ENCODE data around the gene MAN1C1. TPM values are rescaled to one million over a fixed set of nuclear protein-coding genes. Genes with fewer than 3 reads are reported as not detected.
A peak's percentile ranks its signal among the peaks of the same experiment; 100 is the strongest.
"Not testable (repeated sequence)": the region's sequence is repeated elsewhere in the genome, so short reads cannot be mapped to it uniquely, and the experiment has no call there.

Gene MAN1C1
- total RNA-seq, 6 experiments from 2014 or later: 10.7 to 38.8 (median 21.0) TPM

DNA sequence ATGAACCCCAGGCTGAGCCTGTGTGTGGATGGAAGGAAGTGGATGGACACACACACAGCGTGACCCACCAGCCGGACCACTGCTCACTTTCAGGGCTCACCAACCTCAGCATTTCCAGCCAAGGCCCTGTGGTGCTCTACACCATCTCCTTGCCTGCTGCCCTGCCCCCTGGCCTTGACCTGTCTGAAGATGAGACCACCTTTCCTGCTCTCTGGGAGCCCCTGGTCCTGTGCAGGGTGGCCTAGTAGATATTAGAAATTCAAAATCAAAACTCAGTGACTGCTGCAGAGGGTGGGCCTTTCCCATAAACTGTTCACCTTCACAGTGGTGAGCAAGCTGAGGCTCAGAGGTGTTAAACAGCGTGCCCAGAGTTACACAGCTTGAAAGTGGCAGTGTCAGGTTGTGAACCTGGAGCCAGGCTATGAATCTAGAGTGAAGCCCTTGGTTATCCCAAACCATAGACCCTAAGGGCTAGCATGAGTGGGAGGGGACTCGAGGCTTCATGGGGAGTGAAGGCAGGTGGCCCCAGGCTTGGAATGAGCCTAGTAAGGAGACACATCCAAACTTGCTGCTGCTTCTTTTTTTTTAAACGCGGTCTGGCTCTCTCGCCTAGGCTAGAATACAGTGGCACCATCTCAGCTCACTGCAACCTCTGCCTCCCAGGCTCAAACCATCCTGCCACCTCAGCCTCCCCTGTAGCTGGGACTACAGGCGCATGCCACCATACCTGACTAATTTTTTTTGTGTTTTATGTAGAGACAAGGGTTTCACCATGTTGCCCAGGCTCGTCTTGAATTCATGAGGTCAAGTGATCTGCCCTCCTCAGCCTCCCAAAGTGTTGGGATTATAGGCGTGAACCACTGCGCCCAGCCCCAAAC lies 41.5 kb downstream of the MAN1C1 start:
- ATAC-seq: peak in 1 of 4 donors; percentile 5
- 92% methylated on average over 8 of the region's 11 CpGs for WGBS (ENCODE audit: insufficient coverage, low coverage, low lambda C conversion rate, missing lambda C conversion rate)
- TF ChIP-seq, protein P1, sequence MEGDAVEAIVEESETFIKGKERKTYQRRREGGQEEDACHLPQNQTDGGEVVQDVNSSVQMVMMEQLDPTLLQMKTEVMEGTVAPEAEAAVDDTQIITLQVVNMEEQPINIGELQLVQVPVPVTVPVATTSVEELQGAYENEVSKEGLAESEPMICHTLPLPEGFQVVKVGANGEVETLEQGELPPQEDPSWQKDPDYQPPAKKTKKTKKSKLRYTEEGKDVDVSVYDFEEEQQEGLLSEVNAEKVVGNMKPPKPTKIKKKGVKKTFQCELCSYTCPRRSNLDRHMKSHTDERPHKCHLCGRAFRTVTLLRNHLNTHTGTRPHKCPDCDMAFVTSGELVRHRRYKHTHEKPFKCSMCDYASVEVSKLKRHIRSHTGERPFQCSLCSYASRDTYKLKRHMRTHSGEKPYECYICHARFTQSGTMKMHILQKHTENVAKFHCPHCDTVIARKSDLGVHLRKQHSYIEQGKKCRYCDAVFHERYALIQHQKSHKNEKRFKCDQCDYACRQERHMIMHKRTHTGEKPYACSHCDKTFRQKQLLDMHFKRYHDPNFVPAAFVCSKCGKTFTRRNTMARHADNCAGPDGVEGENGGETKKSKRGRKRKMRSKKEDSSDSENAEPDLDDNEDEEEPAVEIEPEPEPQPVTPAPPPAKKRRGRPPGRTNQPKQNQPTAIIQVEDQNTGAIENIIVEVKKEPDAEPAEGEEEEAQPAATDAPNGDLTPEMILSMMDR (IDR thresholded peaks at IDR 0.05): no peak
- no peak for TF ChIP-seq POLR2A (IDR thresholded peaks at IDR 0.05)
- no peaks in the 10 kb centered on the region for H3K36me3 ChIP-seq
- DNase-seq: no peak
- H3K27ac ChIP-seq: no peak overlapping the region
- H3K4me3 ChIP-seq: no peak overlapping the region
- no peaks in the 10 kb centered on the region for H3K9me3 ChIP-seq
- intact Hi-C loops (cut with DNase I): no loop called here
- H3K4me1 ChIP-seq: no peaks in the 10 kb centered on the region
- H3K27me3 ChIP-seq: no peaks in the 10 kb centered on the region

DNA sequence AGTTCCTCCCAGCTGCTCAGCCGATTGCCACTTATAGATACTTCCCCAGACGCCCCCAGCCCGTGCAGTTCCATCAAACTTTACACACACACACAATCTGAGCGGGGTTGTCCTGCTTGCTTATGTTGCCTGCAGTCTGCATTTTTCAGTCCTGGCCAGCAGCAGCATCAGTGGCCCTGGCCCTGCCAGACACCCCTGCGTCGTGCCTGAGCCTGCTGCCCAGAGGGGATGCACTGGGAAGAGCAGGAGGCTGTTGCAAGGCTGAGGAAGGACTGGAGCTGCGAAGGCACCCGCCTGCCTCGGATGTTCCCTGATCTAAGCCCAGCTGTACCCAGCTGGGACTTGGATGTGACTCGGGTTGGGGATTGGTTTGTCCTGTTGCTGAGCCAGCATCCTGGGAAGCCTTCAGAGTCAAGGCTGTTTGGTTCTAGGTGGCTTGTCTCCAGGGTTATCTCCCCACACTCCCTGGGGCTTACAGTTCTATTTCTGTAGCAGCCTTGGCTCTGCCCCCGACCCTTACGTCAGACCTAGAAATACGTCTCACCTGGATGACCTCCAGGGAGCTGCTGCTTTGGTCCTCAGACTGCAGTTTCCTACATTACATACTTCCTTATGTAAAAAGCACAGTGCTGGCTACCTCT lies 42.3 kb downstream of the MAN1C1 start:
- no peaks in the 10 kb centered on the region for H3K36me3 ChIP-seq
- no peaks in the 10 kb centered on the region for H3K27me3 ChIP-seq
- no peaks in the 10 kb centered on the region for H3K9me3 ChIP-seq
- H3K27ac ChIP-seq: no peak overlapping the region
- ATAC-seq (peak; percentile 20 to 42 (median 34)), DNase-seq (no peak)
- no peak overlapping the region for H3K4me3 ChIP-seq
- 63% methylated on average over 8 of the region's 13 CpGs for WGBS (ENCODE audit: insufficient coverage, low coverage, low lambda C conversion rate, missing lambda C conversion rate)
- TF ChIP-seq POLR2A (IDR thresholded peaks at IDR 0.05): no peak
- TF ChIP-seq, protein P1 (IDR thresholded peaks at IDR 0.05): no peak
- intact Hi-C loops (cut with DNase I): no loop called here
- no peaks in the 10 kb centered on the region for H3K4me1 ChIP-seq

DNA sequence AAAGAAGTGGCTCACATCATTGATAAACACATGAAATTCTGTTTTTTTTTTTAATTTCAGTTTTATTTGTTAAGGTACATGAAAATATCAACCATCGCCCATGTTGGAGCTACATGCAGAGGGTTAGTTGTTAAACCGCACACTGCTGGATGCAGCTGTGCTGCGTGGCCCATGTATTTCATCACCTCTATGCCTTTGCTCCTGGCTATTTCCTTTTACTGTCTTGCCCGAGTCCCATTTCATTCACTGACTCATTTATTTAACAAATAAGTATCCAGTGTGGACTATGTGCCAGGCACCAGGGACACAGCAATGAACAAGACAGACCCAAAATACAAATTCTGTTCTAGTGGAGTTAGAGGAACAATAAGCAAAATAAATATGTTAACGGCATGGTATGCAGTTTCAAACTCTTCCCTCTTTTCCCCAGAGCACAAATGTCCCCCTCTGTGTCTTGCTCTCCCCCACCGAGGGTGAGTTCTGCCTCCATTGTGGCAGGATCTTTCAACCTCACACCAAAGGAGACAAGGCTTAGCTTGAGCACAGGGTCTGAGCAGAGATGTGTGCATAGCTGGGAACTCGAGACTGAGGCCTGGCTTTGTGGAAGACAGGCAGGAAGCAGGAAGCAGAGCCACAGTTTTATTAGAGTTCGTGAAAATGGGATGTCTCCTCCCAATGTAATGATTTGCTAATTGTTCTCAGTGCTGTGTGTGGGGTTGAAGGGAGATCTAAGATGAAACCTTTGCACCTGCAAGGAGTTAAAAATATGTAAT lies 44.6 kb downstream of the MAN1C1 start:
- Histone ChIP-seq H3K27ac (no peak overlapping the region), H3K27me3 (no peaks in the 10 kb centered on the region), H3K4me3 (no peak overlapping the region), H3K36me3 (no peaks in the 10 kb centered on the region), H3K4me1 (no peaks in the 10 kb centered on the region), H3K9me3 (no peaks in the 10 kb centered on the region)
- intact Hi-C loops (cut with DNase I): no loop called here
- no peak for TF ChIP-seq POLR2A (IDR thresholded peaks at IDR 0.05)
- TF ChIP-seq, protein P1 (IDR thresholded peaks at IDR 0.05): no peak
- 67% methylated on average over 8 of the region's 8 CpGs for WGBS (ENCODE audit: insufficient coverage, low coverage, low lambda C conversion rate, missing lambda C conversion rate)
- ATAC-seq (peak in 1 of 4 donors; percentile 8), DNase-seq (peak in 1 of 3 donors; percentile 23)

DNA sequence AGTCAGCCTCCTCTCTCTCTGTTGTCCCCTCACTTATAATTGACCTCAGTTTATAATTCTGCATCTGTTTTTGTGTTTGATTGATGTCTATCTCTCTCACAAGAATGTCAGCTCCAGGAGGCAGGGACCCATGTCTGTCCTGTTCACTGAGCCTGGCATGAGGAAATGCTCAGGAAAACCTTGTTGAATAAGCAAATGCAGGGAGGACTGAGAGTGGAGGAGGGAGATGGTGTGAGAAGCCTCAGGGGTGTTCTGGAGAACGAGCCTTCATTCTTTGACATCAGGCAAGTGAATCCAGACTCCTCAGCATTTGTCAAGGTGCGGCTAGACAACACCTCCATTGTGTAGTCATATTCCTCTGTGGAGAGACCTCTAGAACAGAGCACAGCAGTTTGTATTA lies 45.5 kb downstream of the MAN1C1 start:
- ATAC-seq (no peak), DNase-seq (no peak)
- H3K36me3 ChIP-seq: no peaks in the 10 kb centered on the region
- intact Hi-C loops (cut with DNase I): no loop called here
- no peak overlapping the region for H3K27ac ChIP-seq
- H3K4me3 ChIP-seq: no peak overlapping the region
- no peaks in the 10 kb centered on the region for H3K4me1 ChIP-seq
- TF ChIP-seq, protein P1 (IDR thresholded peaks at IDR 0.05): no peak
- no peak for TF ChIP-seq POLR2A (IDR thresholded peaks at IDR 0.05)
- no CpG with 5 or more reads among the region's 2 CpGs for WGBS (ENCODE audit: insufficient coverage, low coverage, low lambda C conversion rate, missing lambda C conversion rate)
- H3K9me3 ChIP-seq: no peaks in the 10 kb centered on the region
- no peaks in the 10 kb centered on the region for H3K27me3 ChIP-seq

DNA sequence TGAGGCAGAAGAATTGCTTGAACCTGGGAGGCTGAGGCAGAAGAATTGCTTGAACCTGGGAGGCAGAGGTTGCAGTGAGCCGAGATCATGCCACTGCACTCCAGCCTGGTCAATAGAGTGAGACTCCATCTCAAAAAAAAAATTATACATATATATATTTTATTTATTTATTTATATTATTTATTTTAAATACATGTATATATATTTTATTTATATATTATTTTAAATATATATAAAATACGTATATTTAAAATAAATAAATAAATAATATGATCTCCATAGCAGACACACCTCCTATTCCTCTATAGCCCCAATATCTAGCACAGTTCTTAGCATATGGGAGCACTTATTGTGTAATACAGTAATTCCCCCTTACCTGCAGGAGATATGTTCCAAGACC lies 46.4 kb downstream of the MAN1C1 start:
- DNase-seq; H3K4me1 ChIP-seq; H3K9me3 ChIP-seq; H3K36me3 ChIP-seq; H3K27me3 ChIP-seq; ATAC-seq; H3K27ac ChIP-seq; H3K4me3 ChIP-seq; intact Hi-C loops (cut with DNase I): not testable (repeated sequence)
- whole genome bisulfite sequencing (ENCODE audit: insufficient coverage, low coverage, low lambda C conversion rate, missing lambda C conversion rate): 87% methylated on average over 2 of the region's 2 CpGs
